Activated gamma-delta T cell (primary cell): ENCODE data around the gene PDZK1IP1.
"Not testable (repeated sequence)": the region's sequence is repeated elsewhere in the genome, so short reads cannot be mapped to it uniquely, and the experiment has no call there.

Source experiments
- DNase-seq: peaks from one replicate; lab custom pipeline; 2025; lab: John Stamatoyannopoulos, UW

Gene PDZK1IP1

GRCh38 chr1:47196622-47197021 is 6.8 kb upstream of the PDZK1IP1 start:
- DNase-seq = no peak

- DNase-seq = not testable (repeated sequence)
Observed at GRCh38 chr1:47195981-47196380, 6.1 kb upstream of the PDZK1IP1 start.

DNA sequence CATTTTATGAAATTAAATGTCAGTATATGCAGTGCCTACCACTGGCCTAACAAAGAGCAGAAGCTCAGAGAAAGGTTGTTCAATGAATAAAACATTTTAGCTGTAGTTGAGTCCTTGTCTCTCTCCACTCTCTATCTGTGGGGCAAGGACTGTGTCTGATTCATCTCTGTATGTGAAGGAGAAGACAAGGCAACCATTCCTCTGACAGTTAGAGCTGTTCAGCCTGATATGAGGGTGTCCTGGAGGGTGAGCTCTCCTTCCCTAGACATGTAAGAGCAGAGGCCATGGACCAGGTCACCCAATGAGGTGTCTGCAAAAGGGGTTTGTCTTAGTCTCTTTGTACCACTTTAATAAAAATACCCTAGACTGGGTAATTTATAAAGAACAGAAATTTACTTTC is 4.5 kb upstream of the PDZK1IP1 start:
- no peak for DNase-seq

- DNase-seq = not testable (repeated sequence)
Observed at GRCh38 chr1:47193496-47193895, 3.7 kb upstream of the PDZK1IP1 start.

DNA sequence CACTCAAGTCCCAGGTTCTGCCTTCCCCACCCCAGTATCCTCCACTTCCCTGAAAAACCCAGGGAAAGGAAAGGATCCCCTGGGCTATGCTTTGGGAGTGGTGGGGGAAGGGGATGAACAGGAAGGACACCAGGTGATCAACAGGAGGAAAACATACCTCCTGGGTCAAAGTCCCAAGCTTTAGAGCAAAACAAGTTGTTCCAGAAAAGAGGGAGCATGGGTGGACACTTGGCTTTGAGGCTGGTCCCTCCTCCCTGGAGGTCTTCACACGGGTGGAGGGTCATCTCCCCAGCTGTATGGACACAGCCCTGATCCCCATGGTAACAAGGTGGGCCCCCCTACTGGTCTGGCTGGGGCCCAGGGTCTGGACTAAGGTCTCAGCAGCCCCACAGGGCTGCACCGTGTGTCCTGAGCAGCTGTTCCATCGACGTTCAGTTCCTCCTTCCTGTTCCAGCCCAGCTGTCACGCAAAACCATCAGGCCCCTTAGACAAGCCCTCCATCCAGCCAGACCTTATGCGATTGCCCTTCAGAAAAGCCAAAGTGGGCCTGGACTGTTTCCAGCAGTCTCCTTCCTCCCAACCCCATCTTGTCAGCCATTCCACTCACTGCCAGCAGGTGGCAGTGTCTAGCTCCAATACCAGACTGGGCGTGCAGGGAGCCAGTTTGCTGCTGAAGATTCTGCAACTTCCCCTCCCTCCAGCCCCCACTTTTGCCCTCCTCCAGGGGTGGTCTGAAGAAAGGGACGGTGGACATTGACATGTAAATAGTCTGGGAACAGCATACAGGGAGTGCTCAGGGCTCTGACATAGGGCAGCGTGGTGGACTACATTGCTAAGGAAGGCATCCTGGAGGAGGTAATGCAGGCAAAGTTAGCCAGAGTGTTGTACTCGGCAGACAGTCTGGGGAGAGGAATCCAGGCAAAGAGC is 2.9 kb upstream of the PDZK1IP1 start:
- no peak for DNase-seq

GRCh38 chr1:47191940-47192457 is 2.2 kb upstream of the PDZK1IP1 start:
- no peak for DNase-seq

DNA sequence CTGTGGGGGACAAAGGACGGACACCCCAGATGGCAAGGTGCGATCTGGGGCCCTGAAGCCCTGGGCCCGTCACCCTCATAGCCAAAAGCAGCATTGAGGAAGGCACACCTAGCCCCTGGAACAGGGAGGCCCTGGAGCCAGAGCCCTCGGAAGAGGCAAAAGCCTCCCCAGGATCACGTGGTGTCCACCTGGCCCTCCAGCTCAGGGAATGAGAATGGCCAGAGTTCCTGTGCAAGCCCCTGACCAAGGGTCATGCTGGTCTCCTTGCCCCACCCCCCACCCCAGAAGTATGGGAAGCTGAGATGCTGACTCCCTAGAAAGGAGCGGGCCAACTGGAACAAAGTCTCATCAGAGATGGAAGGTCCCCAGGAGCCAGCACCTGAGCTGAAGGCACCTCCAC is 1.0 kb upstream of the PDZK1IP1 start:
- no peak for DNase-seq

DNA sequence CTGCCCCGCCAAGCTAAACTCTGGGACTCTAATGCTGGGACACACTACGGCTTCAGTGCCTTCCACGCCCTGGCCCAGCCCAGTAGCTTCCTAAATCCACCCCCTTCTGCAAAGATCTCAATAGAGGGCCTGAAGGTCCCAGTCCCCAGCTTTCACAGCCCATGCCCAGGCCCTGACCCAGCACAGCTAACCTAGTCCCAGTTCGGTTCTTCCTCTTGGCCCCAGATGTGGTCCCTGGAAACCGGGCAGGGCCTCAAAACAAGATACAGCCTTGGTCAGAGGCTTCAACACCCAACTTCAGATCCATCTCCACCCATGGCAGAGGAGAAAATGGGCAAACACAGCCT is 646 bp upstream of the PDZK1IP1 start:
- DNase-seq = no peak

DNA sequence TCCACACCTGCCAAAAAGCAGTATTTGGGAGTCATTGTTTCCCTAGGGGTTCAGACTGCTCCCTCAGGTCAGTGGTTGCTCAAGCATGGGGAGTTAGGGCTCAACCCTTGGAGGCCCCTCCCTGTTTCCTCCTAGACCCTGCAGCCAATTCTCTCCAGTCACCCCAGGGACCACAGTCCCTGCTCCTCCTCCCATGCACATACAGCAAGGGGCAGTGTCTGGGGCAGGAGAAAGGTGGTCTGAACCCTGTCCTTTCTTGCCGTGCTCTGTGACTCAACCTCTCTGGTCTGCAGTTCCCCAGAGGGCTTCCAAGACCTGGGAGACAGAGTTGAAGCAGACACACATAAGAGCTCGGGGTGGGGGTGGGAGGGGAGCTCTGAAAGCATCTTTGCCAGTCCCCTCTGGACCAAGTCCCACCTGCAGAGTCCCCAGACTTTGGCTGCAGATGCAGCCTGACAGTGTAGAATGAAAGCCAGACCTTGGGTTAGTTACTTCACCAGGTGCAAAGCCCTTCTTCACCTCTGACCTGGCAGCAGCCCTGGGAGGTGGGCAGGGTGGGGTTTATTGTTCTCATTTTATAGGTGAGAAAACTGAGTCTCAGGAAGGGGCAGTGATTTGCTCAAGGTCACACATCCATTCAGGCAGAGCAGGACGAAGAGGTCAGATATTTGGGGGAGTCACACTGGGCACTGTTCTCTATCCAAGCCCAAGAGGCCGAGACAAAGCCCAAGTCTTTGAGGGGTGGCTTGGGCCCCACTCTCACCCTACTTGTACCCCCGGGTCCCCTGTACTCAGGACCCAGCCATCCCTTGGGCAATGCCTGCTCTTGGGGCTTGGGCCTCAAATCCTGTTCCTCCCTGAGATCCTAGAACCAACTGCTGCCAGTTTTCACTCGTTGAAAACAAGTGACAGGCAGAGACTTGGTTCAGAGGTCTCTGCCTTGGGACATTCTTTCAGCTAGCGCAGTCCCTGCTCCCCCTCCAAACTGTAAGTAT is 748 bp downstream of the PDZK1IP1 start:
- no peak for DNase-seq

DNA sequence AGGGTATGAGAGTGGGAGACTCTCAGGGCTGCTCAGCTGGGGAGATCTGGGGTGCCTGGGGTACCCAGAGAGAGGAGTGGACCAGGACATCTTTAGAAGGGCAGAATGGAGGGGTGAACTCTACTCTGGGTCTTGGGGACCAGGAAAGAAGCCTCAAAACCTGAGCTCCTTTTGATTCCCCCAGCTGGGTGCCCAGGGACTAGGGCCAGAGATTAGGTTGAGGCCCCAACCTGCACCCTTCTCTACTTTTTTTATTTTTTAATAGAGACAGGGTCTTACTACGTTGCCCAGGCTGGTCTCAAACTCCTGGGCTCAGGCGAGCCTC is 1.9 kb downstream of the PDZK1IP1 start:
- no peak for DNase-seq

DNA sequence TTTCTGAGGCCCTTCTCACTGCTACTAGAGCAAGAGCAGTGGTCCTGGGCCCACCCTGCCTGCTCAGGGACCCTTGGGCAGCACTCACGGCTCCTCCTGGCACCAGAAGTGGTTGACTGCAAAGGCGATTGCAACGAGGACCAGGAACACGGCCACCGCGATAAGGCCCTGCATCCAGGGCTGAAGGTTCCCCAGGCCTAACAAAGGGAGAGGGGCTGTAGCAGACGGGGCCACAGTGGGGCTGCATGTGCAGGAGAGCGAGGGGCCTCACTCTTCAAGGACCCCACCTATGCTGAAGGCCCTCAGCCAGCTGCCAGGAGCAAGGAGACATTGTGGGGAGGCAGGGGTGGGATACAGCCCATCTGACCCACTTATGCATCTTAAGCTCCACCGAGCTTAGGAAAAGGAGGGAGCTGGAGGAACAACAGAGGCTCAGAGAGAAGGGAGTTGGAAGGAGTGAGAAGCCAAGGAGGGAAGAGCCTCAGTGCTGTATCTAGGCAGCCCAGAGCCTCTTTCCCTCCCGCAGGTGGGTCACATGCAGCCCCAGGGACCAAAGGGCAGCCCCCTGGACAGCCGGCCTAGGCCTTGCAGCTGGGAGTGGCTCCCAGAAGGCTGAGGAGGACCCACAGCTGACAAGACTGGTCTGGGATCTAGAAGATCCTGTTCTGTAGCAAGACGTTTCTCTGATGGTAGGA is 2.5 kb downstream of the PDZK1IP1 start:
- DNase-seq = no peak

DNA sequence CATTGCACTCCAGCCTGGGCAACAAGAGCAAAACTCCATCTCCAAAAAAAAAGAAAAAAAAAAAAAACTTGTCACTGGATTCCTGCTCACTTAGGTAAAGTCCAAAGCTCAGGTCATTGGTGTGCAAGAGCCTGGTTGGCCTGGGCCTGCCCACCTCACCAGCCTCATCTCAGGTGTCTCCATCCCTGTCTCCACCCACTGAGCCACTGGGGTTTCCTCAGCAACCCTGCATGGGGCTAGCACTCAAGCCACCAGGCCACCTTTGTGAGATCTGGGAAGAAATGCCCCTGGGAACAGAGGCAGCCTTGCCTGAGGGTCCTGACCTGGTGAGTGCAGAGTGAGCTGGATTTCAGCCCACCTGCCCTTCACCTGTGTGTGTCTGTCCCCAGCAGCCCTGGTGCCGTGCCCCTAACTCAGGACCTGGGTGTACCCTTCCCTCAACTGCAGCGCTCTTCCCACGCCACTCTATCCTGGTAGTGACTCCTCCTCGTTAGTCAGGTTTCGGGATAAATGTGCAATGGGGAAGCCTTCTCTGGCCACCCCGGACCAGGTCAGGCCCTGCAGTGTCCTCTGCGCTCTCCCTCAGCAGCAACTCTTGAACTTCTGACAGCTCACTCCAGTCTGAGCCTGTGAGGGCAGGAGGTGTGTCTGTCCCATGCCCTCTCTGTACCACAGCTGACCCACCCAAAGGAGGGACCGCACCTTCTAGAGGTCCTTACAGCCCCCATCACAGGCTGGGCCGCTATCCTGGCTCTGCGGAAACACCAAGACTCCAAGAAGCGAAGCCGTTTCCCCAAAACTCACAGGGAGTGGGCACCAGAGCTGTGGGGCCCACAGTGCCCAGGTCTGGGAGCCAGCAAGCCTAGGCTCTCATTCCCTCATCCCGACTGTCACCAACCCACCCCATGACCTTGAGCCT is 3.3 kb downstream of the PDZK1IP1 start:
- DNase-seq = no peak

- no peak for DNase-seq
Observed at GRCh38 chr1:47184822-47185677, 4.8 kb downstream of the PDZK1IP1 start.

DNA sequence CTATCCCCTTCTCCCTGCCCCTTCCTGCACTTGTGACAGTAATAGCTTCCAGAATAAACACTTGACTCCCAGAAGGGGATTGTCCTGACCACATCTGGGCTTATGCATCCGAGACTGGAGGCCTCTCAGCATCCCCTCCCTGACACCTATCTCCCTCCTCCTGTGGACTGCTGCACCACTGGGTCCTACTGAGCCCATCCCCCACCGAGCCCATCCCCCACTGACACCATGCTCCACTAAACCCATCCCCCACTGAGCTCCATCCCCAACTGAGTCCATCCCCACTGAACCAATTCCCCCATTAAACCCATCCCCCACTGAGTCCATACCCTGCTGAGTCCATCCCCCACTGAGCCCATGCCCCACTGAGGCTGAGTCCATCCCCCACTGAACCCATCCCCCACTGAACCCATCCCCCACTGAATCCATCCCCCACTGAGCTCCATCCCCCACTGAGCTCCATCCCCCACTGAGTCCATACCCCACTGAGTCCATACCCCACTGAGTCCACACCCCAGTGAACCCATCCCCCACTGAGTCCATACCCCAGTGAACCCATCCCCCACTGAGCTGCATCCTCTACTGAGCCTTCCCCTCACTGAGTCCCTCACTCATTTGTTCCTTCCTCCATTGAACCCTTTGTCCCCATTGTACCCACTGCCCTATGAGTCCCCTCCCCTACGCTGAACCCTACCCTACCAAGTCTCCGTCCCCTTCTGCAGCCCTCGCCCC is 5.6 kb downstream of the PDZK1IP1 start:
- DNase-seq = no peak

GRCh38 chr1:47183308-47184089 is 6.3 kb downstream of the PDZK1IP1 start:
- DNase-seq = no peak

GRCh38 chr1:47182676-47183235 is 7.1 kb downstream of the PDZK1IP1 start:
- DNase-seq = no peak

DNA sequence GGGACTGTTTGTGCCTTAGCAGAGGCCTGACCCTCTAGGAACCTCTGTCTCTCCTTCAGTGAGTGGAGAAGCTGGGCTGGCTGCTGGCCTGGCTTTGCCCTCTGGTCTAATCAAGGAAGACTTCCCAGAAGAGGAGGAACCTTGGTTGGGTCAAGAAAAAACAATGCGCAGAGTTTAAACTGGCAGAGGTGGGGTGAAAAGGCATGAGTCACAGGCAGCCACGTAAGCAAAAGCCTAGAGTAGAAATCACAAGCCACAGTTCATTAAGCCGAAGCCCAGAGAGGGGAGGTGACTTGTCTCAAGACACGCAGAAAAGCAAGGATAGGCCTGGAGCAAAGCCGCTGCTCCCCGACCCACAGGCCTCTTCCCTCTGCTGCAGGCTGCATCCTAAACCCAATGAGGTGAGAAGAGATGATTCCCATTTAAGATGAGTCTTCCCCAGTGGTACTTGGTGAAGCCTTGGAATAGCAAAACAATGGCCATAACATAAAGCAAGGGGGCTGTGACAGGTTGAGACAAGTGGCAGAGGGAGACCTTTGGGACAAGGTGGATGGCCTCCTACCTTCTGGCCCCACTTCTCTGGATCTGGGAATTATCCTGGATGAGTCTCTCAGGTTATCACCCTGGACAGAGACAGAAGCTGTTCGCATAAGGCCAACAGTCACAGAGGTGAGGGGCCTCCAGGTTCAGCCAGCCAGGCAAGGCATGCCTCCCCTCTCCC is 7.7 kb downstream of the PDZK1IP1 start:
- no peak for DNase-seq
